Calu3 (cell line): ENCODE measurements around the gene CRYBA4. TPM values are rescaled to one million over a fixed set of nuclear protein-coding genes. Genes with fewer than 3 reads are reported as not detected.

Source experiments
- BruUV-seq: library from RNA; stranded (reverse); fragments of 400-500 nt; replicated peaks from 2 replicates; lab custom pipeline; 2021; lab: Mats Ljungman, UMichigan
- CTCF ChIA-PET: fragments of 300-600 bp; sonication (Branson Sonifier 250); formaldehyde crosslinking; loops from one replicate; lab custom pipeline; 2022; ENCODE audit warnings: antibody characterized with exemption; lab: Charles Lee
- DNase-seq: peaks from one replicate; pipeline ENCODE4 v3.0.0; 2022
- H3K27ac Mint-ChIP-seq: one replicate; pipeline ENCODE4 v1.8.0; 2022; ENCODE audit warnings: mixed read lengths; ENCODE audit not compliant: unreplicated experiment
- H3K27me3 Mint-ChIP-seq: one replicate; pipeline ENCODE4 v1.8.0; 2022; ENCODE audit warnings: mixed read lengths; ENCODE audit not compliant: unreplicated experiment
- H3K36me3 Mint-ChIP-seq: one replicate; pipeline ENCODE4 v1.8.0; 2022; ENCODE audit warnings: mild to moderate bottlenecking, moderate library complexity, mixed read lengths; ENCODE audit not compliant: insufficient read depth, unreplicated experiment
- H3K4me1 Mint-ChIP-seq: one replicate; pipeline ENCODE4 v1.8.0; 2022; ENCODE audit warnings: mild to moderate bottlenecking, low read depth, mixed read lengths; ENCODE audit not compliant: unreplicated experiment
- H3K4me3 Mint-ChIP-seq: one replicate; pipeline ENCODE4 v1.8.0; 2022; ENCODE audit warnings: mild to moderate bottlenecking, low read depth, moderate library complexity, mixed read lengths; ENCODE audit not compliant: unreplicated experiment
- H3K9me3 Mint-ChIP-seq: one replicate; pipeline ENCODE4 v1.8.0; 2022; ENCODE audit warnings: low read depth, mixed read lengths; ENCODE audit not compliant: unreplicated experiment
- CTCF ChIP-seq: fragments of 200-600 bp; IDR thresholded peaks from one replicate; pipeline ENCODE4 v1.8.0; 2022; ENCODE audit warnings: antibody characterized with exemption; ENCODE audit not compliant: unreplicated experiment
- intact Hi-C: fragments of 100-400 bp; cut with micrococcal nuclease; formaldehyde crosslinking; loops from one replicate; pipeline ENCODE4 v1.10.0; 2022; ENCODE audit not compliant: unreplicated experiment
- total RNA-seq: library from RNA; stranded (reverse); gene quantifications from 2 replicates; pipeline ENCODE4 v1.2.3, GENCODE V29; 2022

Gene CRYBA4
- total RNA-seq, 1 experiment from 2014 or later, result not detected

- no peaks in the 10 kb centered on the region for H3K9me3 Mint-ChIP-seq
- no peaks in the 10 kb centered on the region for H3K36me3 Mint-ChIP-seq
- H3K4me1 Mint-ChIP-seq, result no peaks in the 10 kb centered on the region
- no TSS peak for BruUV-seq
- no peak overlapping the region for H3K27ac Mint-ChIP-seq
- no peak for TF ChIP-seq CTCF
- CTCF ChIA-PET, result interaction anchor here (0.6 to 0.9 kb wide), 3 partner anchors 35 to 94 kb away, joined by 3 to 7 read pairs (median 4); partner anchors contain the start of genes HPS4 and SRRD
- DNase-seq, result no peak
- H3K27me3 Mint-ChIP-seq, result no peaks in the 10 kb centered on the region
- no peak overlapping the region for H3K4me3 Mint-ChIP-seq
- intact Hi-C loops, result no loop called here
These were observed 44.7 kb upstream of the CRYBA4 start for GRCh38 chr22:26577081-26577480.

DNA sequence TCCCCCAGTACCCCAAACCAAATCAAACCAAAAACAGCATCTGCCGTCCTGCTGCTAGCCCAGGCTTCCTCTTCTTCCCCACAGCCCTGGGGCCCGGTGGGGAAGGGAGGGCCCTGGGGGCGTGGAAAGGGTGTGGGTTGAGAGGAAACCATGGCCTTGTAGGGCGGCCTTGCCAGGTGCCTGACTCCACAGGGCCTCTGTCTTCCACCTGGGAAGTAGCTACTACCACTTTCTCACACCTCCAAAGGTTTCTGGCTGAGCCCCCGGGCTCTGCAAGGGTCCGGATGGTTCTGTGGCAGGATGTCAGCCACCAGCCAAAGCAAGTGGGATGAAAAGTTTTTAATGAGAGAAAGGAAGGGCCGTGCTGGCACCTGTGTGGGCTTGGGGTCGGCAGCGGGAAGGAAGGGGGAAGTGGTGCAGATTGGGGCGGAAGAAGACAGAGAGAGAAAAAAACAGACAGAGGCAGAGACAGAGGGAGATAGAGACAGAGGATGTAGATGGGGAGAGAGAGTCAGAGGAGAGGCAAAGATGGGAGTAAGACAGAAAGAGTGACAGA lies 42.4 kb upstream of the CRYBA4 start:
- DNase-seq, result no peak
- Mint-ChIP-seq H3K27ac (no peak overlapping the region), H3K36me3 (no peaks in the 10 kb centered on the region), H3K4me1 (no peaks in the 10 kb centered on the region), H3K9me3 (no peaks in the 10 kb centered on the region), H3K27me3 (no peaks in the 10 kb centered on the region), H3K4me3 (no peak overlapping the region)
- no TSS peak for BruUV-seq
- TF ChIP-seq CTCF, result no peak
- intact Hi-C loops, result no loop called here
- CTCF ChIA-PET, result no interaction called here

GRCh38 chr22:26580240-26580962 lies 41.4 kb upstream of the CRYBA4 start:
- no peaks in the 10 kb centered on the region for H3K27me3 Mint-ChIP-seq
- DNase-seq, result no peak
- no TSS peak for BruUV-seq
- H3K4me1 Mint-ChIP-seq, result no peaks in the 10 kb centered on the region
- no peak overlapping the region for H3K4me3 Mint-ChIP-seq
- no peaks in the 10 kb centered on the region for H3K36me3 Mint-ChIP-seq
- no peak for TF ChIP-seq CTCF
- no peak overlapping the region for H3K27ac Mint-ChIP-seq
- intact Hi-C loops, result no loop called here
- CTCF ChIA-PET, result no interaction called here
- H3K9me3 Mint-ChIP-seq, result no peaks in the 10 kb centered on the region

DNA sequence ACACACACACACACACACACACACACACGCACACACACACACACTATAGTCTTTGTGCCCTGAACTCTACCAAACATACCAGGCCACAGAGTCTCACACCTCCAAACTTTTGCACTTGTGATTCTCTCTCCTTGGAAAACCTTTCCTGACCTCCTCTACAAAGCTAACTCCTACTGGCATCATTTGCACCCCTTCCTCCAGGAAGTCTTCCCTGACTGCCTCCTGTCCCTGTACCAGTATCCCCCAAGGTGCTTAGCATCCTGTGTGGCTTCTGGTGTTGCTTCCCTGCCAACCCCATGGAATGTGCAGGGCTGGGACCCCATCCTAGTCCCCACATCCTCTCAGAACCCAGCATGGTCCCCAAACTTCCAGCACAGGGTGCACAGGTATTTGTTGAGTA lies 40.7 kb upstream of the CRYBA4 start:
- Mint-ChIP-seq H3K27me3 (no peaks in the 10 kb centered on the region), H3K4me3 (no peak overlapping the region), H3K4me1 (no peaks in the 10 kb centered on the region), H3K36me3 (no peaks in the 10 kb centered on the region), H3K9me3 (no peaks in the 10 kb centered on the region), H3K27ac (no peak overlapping the region)
- DNase-seq, result no peak
- no peak for TF ChIP-seq CTCF
- CTCF ChIA-PET, result no interaction called here
- intact Hi-C loops, result no loop called here
- no TSS peak for BruUV-seq
